Measurements from ENCODE around the gene GPATCH4. TPM values are rescaled to one million over a fixed set of nuclear protein-coding genes. Genes with fewer than 3 reads are reported as not detected.

GPATCH4 gene
- total and polyA plus RNA-seq, 2 of the 4 experiments (the other 2 are of a cell fraction), result 32.6 to 41.8 TPM

DNA sequence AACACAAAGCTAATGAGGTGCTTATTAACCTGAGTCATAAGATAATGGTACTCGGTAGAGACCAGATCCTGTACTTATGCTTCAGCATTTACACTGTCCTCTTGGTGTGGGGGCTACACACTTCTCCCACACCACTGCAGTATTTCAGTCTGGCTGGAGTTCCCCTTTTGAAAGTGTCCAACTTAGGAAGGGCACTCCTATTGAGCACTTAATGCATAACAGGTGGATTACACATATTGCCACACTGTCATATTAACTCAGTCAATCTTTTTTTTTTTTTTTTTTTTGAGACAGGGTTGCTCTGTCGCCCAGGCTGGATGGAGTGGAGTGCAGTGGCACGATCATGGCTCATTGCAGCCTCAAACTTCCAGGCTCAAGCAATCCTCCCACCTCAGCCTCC, 1.5 kb downstream of the GPATCH4 start:
- Histone ChIP-seq H3K14ac (replicated peaks; ENCODE audit: low read depth, low read length) (no peak overlapping the region), H2BK20ac (ENCODE audit: low read depth, low read length) (no peak overlapping the region), H2BK120ac (ENCODE audit: low read depth, low read length) (no peak overlapping the region), H3K79me1 (ENCODE audit: low read depth in 1 of 2, low read length in 2 of 2) (peaks cover 16 to 57% of the 10 kb centered on the region in 2 experiments; a peak in 3 of 4 replicates), H3K56ac (ENCODE audit: extremely low read depth, insufficient read depth, low read length) (no peak overlapping the region), H2AFZ (replicated peaks; ENCODE audit: low read length, poor library complexity) (no peak overlapping the region), H4K91ac (ENCODE audit: insufficient read depth, low read depth, low read length) (no peak overlapping the region), H3K4me2 (ENCODE audit: low read depth, low read length) (no peak overlapping the region), H3K27me3 (ENCODE audit: control insufficient read depth, insufficient read depth, low read length) (no peaks in the 10 kb centered on the region), H3K9ac (ENCODE audit: low read depth, low read length) (no peak overlapping the region), H3K23ac (ENCODE audit: low read depth, low read length) (no peak overlapping the region), H4K5ac (ENCODE audit: low read depth, low read length) (no peak overlapping the region), H2BK15ac (ENCODE audit: low read depth, low read length) (no peak overlapping the region), H2BK5ac (ENCODE audit: low read depth, low read length, poor library complexity, severe bottlenecking) (no peak overlapping the region), H3K27ac (ENCODE audit: insufficient read depth, low read length) (no peak overlapping the region), H3K4ac (ENCODE audit: low read depth, low read length) (no peak overlapping the region), H3K9me1 (ENCODE audit: insufficient read depth, low read length) (peaks cover 14% of the 10 kb centered on the region), H4K20me1 (ENCODE audit: insufficient read depth, low read length) (no peaks in the 10 kb centered on the region), H3K4me1 (ENCODE audit: control insufficient read depth, insufficient read depth, low read length) (0 out of 2 replicates have a peak, but pooled peaks cover 4% of the 10 kb centered on the region), H3K36me3 (ENCODE audit: control insufficient read depth, insufficient read depth, low read length) (peaks cover 30% of the 10 kb centered on the region), H3K18ac (ENCODE audit: low read depth, low read length) (no peak overlapping the region), H2AK5ac (ENCODE audit: low read depth, low read length) (no peak overlapping the region), H3K9me3 (ENCODE audit: control insufficient read depth, insufficient read depth, low read length) (no peaks in the 10 kb centered on the region), H4K8ac (ENCODE audit: low read depth in 2 of 2, low read length in 2 of 2) (no peak overlapping the region), H2AK9ac (replicated peaks; ENCODE audit: low read depth, low read length, poor library complexity) (no peak overlapping the region), H3K4me3 (ENCODE audit: insufficient read depth, low read depth, low read length) (no peak overlapping the region)
- no peak for DNase-seq
- WGBS, 2 experiments (ENCODE audit: extremely low coverage in 2 of 2, insufficient read length in 1 of 2), result no CpG with 5 or more reads among the region's 3 CpGs
- ATAC-seq (ENCODE audit: low read depth), result no peak
- intact Hi-C loops (cut with micrococcal nuclease) (loop anchor here (2.0 kb wide), 1 partner anchor 143 kb away; no protein-coding TSS in a partner anchor), in situ Hi-C loops (cut with MboI; ENCODE audit: low sequenced_read_pairs) (no loop called here), dilution Hi-C loops (cut with HindIII; ENCODE audit: low sequenced_read_pairs, unreplicated experiment) (no loop called here)
- no peak for TF ChIP-seq BHLHE40 (IDR thresholded peaks at IDR 0.05; ENCODE audit: low read depth, low read length)
- TF ChIP-seq CTCF (conservative IDR thresholded peaks at IDR 0.05; ENCODE audit: low read depth, low read length), result peak; percentile 14; the same call in 1 of the 2 replicates
- CTCF ChIA-PET, result no interaction called here
- no TSS peak for BruUV-seq (replicated peaks)
- POLR2A ChIA-PET (ENCODE audit: unreplicated experiment), result interaction anchor here (0.7 kb wide), 1 partner anchor 38 kb away, joined by 14 read pairs; no protein-coding TSS in a partner anchor

Measured in IMR-90 (cell line).